GM23338 (cell line): ENCODE data around the gene SLC25A22. TPM values are rescaled to one million over a fixed set of nuclear protein-coding genes. Genes with fewer than 3 reads are reported as not detected.

Experiments used
- ATAC-seq: fragments of 200-7000 bp; cut with Tn5 transposase; 3 replicates; pipeline ENCODE4 v1.9.1; 2020
- DNase-seq: peaks from one replicate; pipeline ENCODE4 v3.0.0-alpha.2; 2015; ENCODE audit warnings: low spot score
- H2AFZ ChIP-seq: fragments of 200-600 bp; sonication (generic); 2 replicates; pipeline ENCODE4 v1.8.0; 2016; ENCODE audit warnings: antibody characterized with exemption, mild to moderate bottlenecking, moderate library complexity
- H3F3A ChIP-seq: fragments of 200-600 bp; sonication (generic); replicated peaks from 2 replicates; pipeline ENCODE4 v1.8.0; 2017; ENCODE audit warnings: antibody characterized with exemption, mixed run types, low read depth
- H3K27ac ChIP-seq: fragments of 200-600 bp; sonication (generic); 2 replicates; pipeline ENCODE4 v1.6.1; 2016; ENCODE audit warnings: low read depth
- H3K27me3 ChIP-seq: fragments of 200-600 bp; sonication (generic); 2 replicates; pipeline ENCODE4 v1.8.0; 2016; ENCODE audit warnings: mild to moderate bottlenecking, mixed run types, moderate library complexity; ENCODE audit not compliant: insufficient read depth
- H3K36me3 ChIP-seq: fragments of 200-600 bp; sonication (generic); 2 replicates; pipeline ENCODE4 v1.8.0; 2016; ENCODE audit warnings: mild to moderate bottlenecking; ENCODE audit not compliant: insufficient read depth
- H3K4me1 ChIP-seq: fragments of 200-600 bp; sonication (generic); 2 replicates; pipeline ENCODE4 v1.8.0; 2016; ENCODE audit warnings: mild to moderate bottlenecking, moderate library complexity; ENCODE audit not compliant: insufficient read depth
- H3K4me2 ChIP-seq: fragments of 200-600 bp; sonication (generic); 2 replicates; pipeline ENCODE4 v1.7.1; 2017; ENCODE audit warnings: mixed run types
- H3K4me3 ChIP-seq: fragments of 200-600 bp; sonication (generic); 2 replicates; pipeline ENCODE4 v1.6.1; 2016; ENCODE audit warnings: mixed run types
- H3K79me2 ChIP-seq: fragments of 200-600 bp; sonication (generic); replicated peaks from 2 replicates; pipeline ENCODE4 v1.8.0; 2017; ENCODE audit warnings: mild to moderate bottlenecking; ENCODE audit not compliant: insufficient read depth
- H3K9me2 ChIP-seq: fragments of 200-600 bp; sonication (generic); 2 replicates; pipeline ENCODE4 v1.8.0; 2017; ENCODE audit not compliant: insufficient read depth
- H4K20me1 ChIP-seq: fragments of 200-600 bp; sonication (generic); replicated peaks from 2 replicates; pipeline ENCODE4 v1.8.0; 2017; ENCODE audit warnings: mild to moderate bottlenecking; ENCODE audit not compliant: insufficient read depth
- H3K27ac Mint-ChIP-seq: 2 replicates; pipeline ENCODE4 v1.8.0; 2020; ENCODE audit warnings: inconsistent platforms, mild to moderate bottlenecking, moderate library complexity, mixed read lengths
- H3K27me3 Mint-ChIP-seq: 3 replicates; pipeline ENCODE4 v1.8.0; 2022; ENCODE audit warnings: low read depth, mild to moderate bottlenecking, moderate library complexity, mixed read lengths, inconsistent platforms; ENCODE audit not compliant: insufficient read depth, poor library complexity
- H3K36me3 Mint-ChIP-seq: 3 replicates; pipeline ENCODE4 v1.8.0; 2021; ENCODE audit warnings: low read depth, mild to moderate bottlenecking, inconsistent platforms, moderate library complexity, mixed read lengths
- H3K4me1 Mint-ChIP-seq: 3 replicates; pipeline ENCODE4 v1.8.0; 2020; ENCODE audit warnings: mild to moderate bottlenecking, inconsistent platforms, mixed read lengths
- H3K4me3 Mint-ChIP-seq: 3 replicates; pipeline ENCODE4 v1.8.0; 2021; ENCODE audit warnings: moderate library complexity, mild to moderate bottlenecking, inconsistent platforms, mixed read lengths
- H3K9me3 Mint-ChIP-seq: 3 replicates; pipeline ENCODE4 v1.8.0; 2020; ENCODE audit warnings: moderate library complexity, mild to moderate bottlenecking, inconsistent platforms, mixed read lengths
- EZH2 ChIP-seq: fragments of 200-600 bp; sonication (generic); IDR thresholded peaks from one replicate; pipeline ENCODE4 v1.8.0; 2017; ENCODE audit warnings: antibody characterized with exemption, mild to moderate bottlenecking, low read depth; ENCODE audit not compliant: unreplicated experiment
- EZH2phosphoT487 ChIP-seq: fragments of 200-600 bp; sonication (generic); IDR thresholded peaks from one replicate; pipeline ENCODE4 v1.8.1; 2018; ENCODE audit warnings: antibody characterized with exemption; ENCODE audit not compliant: unreplicated experiment
- JUNB ChIP-seq: IDR thresholded peaks from one replicate; pipeline ENCODE4 v1.6.1; 2016; ENCODE audit warnings: antibody characterized with exemption; ENCODE audit not compliant: unreplicated experiment
- NANOG ChIP-seq: IDR thresholded peaks from 2 replicates; pipeline ENCODE4 v1.6.1; 2016; ENCODE audit warnings: antibody characterized with exemption, borderline replicate concordance
- POLR2AphosphoS5 ChIP-seq: IDR thresholded peaks from 2 replicates; pipeline ENCODE4 v1.6.1; 2016; ENCODE audit warnings: antibody characterized with exemption, low read depth
- STAT1 ChIP-seq: IDR thresholded peaks from one replicate; pipeline ENCODE4 v1.6.1; 2016; ENCODE audit warnings: antibody characterized with exemption; ENCODE audit not compliant: unreplicated experiment
- ZNF114 ChIP-seq: fragments of 250-450 bp; sonication (Bioruptor Pico); IDR thresholded peaks from 2 replicates; pipeline ENCODE4 v1.5.0; 2020; ENCODE audit warnings: mild to moderate bottlenecking, moderate library complexity
- ZNF331 ChIP-seq: fragments of 250-450 bp; sonication (Bioruptor Pico); IDR thresholded peaks from 2 replicates; pipeline ENCODE4 v1.5.0; 2020; ENCODE audit warnings: low read depth, mild to moderate bottlenecking, moderate library complexity
- polyA plus RNA-seq: library from polyadenylated mRNA; unstranded; fragments of >200 nt; fragmentation: Nextera tagmentation; extraction: Ambion mirVana; gene quantifications from 2 replicates; pipeline ENCODE4 v1.2.1, GENCODE V29; 2016
- total RNA-seq: library from RNA; depleted of rRNA; stranded (reverse); fragments of >200 nt; shearing (Covaris generic); gene quantifications from 2 replicates; pipeline ENCODE4 v1.2.3, GENCODE V29; 2014
- TF ChIP-seq, protein P1 (sequence below): fragments of 250-450 bp; sonication (Bioruptor Pico); IDR thresholded peaks from 2 replicates; pipeline ENCODE4 v1.5.0; 2020; ENCODE audit warnings: mild to moderate bottlenecking, moderate library complexity
- TF ChIP-seq, protein P2 (sequence below), 2 experiments: fragments of 200-600 bp in 1 of 2; sonication (generic) in 1 of 2; conservative IDR thresholded peaks; 2 replicates each; pipeline versions ENCODE4 v1.5.1 to v1.6.1; 2016 to 2017; ENCODE audit warnings: antibody characterized with exemption in 2 of 2, low read depth in 2 of 2, mild to moderate bottlenecking in 2 of 2, moderate library complexity in 1 of 2
- TF ChIP-seq, protein P3 (sequence below): IDR thresholded peaks from one replicate; pipeline ENCODE4 v1.6.1; 2018; ENCODE audit warnings: antibody characterized with exemption; ENCODE audit not compliant: unreplicated experiment

SLC25A22 gene
- total and polyA plus RNA-seq, 2 experiments from 2014 or later = 21.0 to 46.4 TPM

- Histone ChIP-seq H3K9me2 (no peaks in the 10 kb centered on the region), H4K20me1 (no peaks in the 10 kb centered on the region), H3F3A (peaks cover 25% of the 10 kb centered on the region; the same call in 1 of the 2 replicates), H3K79me2 (no peaks in the 10 kb centered on the region), H2AFZ (no peak overlapping the region), H3K27ac (no peak overlapping the region), H3K4me3 (no peak overlapping the region), H3K4me2 (no peak overlapping the region), H3K36me3 (no peaks in the 10 kb centered on the region), H3K4me1 (peaks cover 7% of the 10 kb centered on the region; the same call in 1 of the 2 replicates), H3K27me3 (no peaks in the 10 kb centered on the region)
- DNase-seq = no peak
- Mint-ChIP-seq H3K36me3 (peaks cover 2% of the 10 kb centered on the region; the same call in 1 of the 3 replicates), H3K27me3 (peaks cover 11% of the 10 kb centered on the region), H3K4me1 (peaks cover 3% of the 10 kb centered on the region; the same call in 1 of the 3 replicates), H3K27ac (no peak overlapping the region), H3K9me3 (no peaks in the 10 kb centered on the region), H3K4me3 (no peak overlapping the region)
- TF ChIP-seq, protein P1, sequence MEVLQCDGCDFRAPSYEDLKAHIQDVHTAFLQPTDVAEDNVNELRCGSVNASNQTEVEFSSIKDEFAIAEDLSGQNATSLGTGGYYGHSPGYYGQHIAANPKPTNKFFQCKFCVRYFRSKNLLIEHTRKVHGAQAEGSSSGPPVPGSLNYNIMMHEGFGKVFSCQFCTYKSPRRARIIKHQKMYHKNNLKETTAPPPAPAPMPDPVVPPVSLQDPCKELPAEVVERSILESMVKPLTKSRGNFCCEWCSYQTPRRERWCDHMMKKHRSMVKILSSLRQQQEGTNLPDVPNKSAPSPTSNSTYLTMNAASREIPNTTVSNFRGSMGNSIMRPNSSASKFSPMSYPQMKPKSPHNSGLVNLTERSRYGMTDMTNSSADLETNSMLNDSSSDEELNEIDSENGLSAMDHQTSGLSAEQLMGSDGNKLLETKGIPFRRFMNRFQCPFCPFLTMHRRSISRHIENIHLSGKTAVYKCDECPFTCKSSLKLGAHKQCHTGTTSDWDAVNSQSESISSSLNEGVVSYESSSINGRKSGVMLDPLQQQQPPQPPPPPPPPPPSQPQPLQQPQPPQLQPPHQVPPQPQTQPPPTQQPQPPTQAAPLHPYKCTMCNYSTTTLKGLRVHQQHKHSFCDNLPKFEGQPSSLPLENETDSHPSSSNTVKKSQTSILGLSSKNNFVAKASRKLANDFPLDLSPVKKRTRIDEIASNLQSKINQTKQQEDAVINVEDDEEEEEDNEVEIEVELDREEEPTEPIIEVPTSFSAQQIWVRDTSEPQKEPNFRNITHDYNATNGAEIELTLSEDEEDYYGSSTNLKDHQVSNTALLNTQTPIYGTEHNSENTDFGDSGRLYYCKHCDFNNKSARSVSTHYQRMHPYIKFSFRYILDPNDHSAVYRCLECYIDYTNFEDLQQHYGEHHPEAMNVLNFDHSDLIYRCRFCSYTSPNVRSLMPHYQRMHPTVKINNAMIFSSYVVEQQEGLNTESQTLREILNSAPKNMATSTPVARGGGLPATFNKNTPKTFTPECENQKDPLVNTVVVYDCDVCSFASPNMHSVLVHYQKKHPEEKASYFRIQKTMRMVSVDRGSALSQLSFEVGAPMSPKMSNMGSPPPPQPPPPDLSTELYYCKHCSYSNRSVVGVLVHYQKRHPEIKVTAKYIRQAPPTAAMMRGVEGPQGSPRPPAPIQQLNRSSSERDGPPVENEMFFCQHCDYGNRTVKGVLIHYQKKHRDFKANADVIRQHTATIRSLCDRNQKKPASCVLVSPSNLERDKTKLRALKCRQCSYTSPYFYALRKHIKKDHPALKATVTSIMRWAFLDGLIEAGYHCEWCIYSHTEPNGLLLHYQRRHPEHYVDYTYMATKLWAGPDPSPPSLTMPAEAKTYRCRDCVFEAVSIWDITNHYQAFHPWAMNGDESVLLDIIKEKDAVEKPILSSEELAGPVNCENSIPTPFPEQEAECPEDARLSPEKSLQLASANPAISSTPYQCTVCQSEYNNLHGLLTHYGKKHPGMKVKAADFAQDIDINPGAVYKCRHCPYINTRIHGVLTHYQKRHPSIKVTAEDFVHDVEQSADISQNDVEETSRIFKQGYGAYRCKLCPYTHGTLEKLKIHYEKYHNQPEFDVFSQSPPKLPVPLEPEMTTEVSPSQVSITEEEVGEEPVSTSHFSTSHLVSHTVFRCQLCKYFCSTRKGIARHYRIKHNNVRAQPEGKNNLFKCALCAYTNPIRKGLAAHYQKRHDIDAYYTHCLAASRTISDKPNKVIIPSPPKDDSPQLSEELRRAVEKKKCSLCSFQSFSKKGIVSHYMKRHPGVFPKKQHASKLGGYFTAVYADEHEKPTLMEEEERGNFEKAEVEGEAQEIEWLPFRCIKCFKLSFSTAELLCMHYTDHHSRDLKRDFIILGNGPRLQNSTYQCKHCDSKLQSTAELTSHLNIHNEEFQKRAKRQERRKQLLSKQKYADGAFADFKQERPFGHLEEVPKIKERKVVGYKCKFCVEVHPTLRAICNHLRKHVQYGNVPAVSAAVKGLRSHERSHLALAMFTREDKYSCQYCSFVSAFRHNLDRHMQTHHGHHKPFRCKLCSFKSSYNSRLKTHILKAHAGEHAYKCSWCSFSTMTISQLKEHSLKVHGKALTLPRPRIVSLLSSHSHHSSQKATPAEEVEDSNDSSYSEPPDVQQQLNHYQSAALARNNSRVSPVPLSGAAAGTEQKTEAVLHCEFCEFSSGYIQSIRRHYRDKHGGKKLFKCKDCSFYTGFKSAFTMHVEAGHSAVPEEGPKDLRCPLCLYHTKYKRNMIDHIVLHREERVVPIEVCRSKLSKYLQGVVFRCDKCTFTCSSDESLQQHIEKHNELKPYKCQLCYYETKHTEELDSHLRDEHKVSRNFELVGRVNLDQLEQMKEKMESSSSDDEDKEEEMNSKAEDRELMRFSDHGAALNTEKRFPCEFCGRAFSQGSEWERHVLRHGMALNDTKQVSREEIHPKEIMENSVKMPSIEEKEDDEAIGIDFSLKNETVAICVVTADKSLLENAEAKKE (CRISPR knock-in tag) = no peak
- TF ChIP-seq EZH2phosphoT487 (no peak), EZH2 (no peak), POLR2AphosphoS5 (no peak), STAT1 (no peak), NANOG (no peak), ZNF331 (CRISPR knock-in tag) (no peak), ZNF114 (no peak), JUNB (no peak)
- TF ChIP-seq, protein P2, sequence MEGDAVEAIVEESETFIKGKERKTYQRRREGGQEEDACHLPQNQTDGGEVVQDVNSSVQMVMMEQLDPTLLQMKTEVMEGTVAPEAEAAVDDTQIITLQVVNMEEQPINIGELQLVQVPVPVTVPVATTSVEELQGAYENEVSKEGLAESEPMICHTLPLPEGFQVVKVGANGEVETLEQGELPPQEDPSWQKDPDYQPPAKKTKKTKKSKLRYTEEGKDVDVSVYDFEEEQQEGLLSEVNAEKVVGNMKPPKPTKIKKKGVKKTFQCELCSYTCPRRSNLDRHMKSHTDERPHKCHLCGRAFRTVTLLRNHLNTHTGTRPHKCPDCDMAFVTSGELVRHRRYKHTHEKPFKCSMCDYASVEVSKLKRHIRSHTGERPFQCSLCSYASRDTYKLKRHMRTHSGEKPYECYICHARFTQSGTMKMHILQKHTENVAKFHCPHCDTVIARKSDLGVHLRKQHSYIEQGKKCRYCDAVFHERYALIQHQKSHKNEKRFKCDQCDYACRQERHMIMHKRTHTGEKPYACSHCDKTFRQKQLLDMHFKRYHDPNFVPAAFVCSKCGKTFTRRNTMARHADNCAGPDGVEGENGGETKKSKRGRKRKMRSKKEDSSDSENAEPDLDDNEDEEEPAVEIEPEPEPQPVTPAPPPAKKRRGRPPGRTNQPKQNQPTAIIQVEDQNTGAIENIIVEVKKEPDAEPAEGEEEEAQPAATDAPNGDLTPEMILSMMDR (conservative IDR thresholded peaks at IDR 0.05; ENCODE audit: low read depth in 2 of 2) = no peak
- TF ChIP-seq, protein P3, sequence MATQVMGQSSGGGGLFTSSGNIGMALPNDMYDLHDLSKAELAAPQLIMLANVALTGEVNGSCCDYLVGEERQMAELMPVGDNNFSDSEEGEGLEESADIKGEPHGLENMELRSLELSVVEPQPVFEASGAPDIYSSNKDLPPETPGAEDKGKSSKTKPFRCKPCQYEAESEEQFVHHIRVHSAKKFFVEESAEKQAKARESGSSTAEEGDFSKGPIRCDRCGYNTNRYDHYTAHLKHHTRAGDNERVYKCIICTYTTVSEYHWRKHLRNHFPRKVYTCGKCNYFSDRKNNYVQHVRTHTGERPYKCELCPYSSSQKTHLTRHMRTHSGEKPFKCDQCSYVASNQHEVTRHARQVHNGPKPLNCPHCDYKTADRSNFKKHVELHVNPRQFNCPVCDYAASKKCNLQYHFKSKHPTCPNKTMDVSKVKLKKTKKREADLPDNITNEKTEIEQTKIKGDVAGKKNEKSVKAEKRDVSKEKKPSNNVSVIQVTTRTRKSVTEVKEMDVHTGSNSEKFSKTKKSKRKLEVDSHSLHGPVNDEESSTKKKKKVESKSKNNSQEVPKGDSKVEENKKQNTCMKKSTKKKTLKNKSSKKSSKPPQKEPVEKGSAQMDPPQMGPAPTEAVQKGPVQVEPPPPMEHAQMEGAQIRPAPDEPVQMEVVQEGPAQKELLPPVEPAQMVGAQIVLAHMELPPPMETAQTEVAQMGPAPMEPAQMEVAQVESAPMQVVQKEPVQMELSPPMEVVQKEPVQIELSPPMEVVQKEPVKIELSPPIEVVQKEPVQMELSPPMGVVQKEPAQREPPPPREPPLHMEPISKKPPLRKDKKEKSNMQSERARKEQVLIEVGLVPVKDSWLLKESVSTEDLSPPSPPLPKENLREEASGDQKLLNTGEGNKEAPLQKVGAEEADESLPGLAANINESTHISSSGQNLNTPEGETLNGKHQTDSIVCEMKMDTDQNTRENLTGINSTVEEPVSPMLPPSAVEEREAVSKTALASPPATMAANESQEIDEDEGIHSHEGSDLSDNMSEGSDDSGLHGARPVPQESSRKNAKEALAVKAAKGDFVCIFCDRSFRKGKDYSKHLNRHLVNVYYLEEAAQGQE = no peak
- ATAC-seq = no peak
These were observed 4.0 kb upstream of the SLC25A22 start for GRCh38 chr11:802018-802617.
